H1 (cell line): Measurements from ENCODE around the gene FBXO21. TPM values are rescaled to one million over a fixed set of nuclear protein-coding genes. Genes with fewer than 3 reads are reported as not detected.

Experiments
- BRCA1 ChIP-seq: IDR thresholded peaks from 2 replicates; pipeline ENCODE4 v1.6.1; 2012; ENCODE audit warnings: low read depth, low read length, improper control_type of control experiment
- RFX5 ChIP-seq: IDR thresholded peaks from 2 replicates; pipeline ENCODE4 v1.6.1; 2011; ENCODE audit warnings: low read depth, low read length, improper control_type of control experiment, borderline replicate concordance
- RXRA ChIP-seq: IDR thresholded peaks from 2 replicates; pipeline ENCODE4 v1.6.1; 2011; ENCODE audit warnings: low read depth, mild to moderate bottlenecking, low read length, moderate library complexity; ENCODE audit not compliant: insufficient read depth
- SIRT6 ChIP-seq: IDR thresholded peaks from one replicate; pipeline ENCODE4 v1.7.1; 2012; ENCODE audit warnings: low read length, inconsistent platforms
- SP4 ChIP-seq: IDR thresholded peaks from 2 replicates; pipeline ENCODE4 v1.6.1; 2012; ENCODE audit warnings: low read length, inconsistent platforms
- SRF ChIP-seq: IDR thresholded peaks from 2 replicates; pipeline ENCODE4 v1.6.1; 2011; ENCODE audit warnings: mild to moderate bottlenecking, low read depth, low read length, moderate library complexity
- TAF7 ChIP-seq: optimal IDR thresholded peaks from 2 replicates; pipeline ENCODE3; 2011; ENCODE audit warnings: low read depth, mild to moderate bottlenecking, inconsistent platforms, low read length, moderate library complexity, borderline replicate concordance
- YY1 ChIP-seq: IDR thresholded peaks from 2 replicates; pipeline ENCODE4 v1.6.1; 2011; ENCODE audit warnings: low read depth, mild to moderate bottlenecking, low read length
- ZNF274 ChIP-seq: IDR thresholded peaks from 2 replicates; pipeline ENCODE4 v1.7.0; 2012; ENCODE audit warnings: low read length, borderline replicate concordance; ENCODE audit errors: extremely low read depth
- polyA plus RNA-seq, 7 experiments: library from polyadenylated mRNA; depleted of rRNA in 3 of 7; stranded (reverse) in 5 of 7; unstranded in 2 of 7; fragments of >200 nt in 5 of 7; fragments of 200-250 nt in 2 of 7; gene quantifications; 1 replicate in 5 of 7; 2 replicates in 1 of 7; 4 replicates in 1 of 7; pipeline versions ENCODE4 v1.2.1 to v1.2.3, GENCODE V29; 2011 to 2013; ENCODE audit warnings: missing spikeins in 2 of 7, mixed read lengths in 2 of 7
- total RNA-seq: library from RNA; stranded (reverse); fragmentation: NEBNext Ultra II Directional; extraction: Animal tissue kit (Norgen Biotek cat#: 25700); gene quantifications from 2 replicates; pipeline ENCODE4 v1.2.1, GENCODE V29; 2021
- TF ChIP-seq, protein P1 (sequence below): fragments of 300-600 bp; sonication (generic); IDR thresholded peaks from 2 replicates; pipeline ENCODE4 v1.7.1; 2012; ENCODE audit warnings: low read length, moderate library complexity, mild to moderate bottlenecking, inconsistent platforms; ENCODE audit not compliant: insufficient replicate concordance
- TF ChIP-seq, protein P2 (sequence below): IDR thresholded peaks from 2 replicates; pipeline ENCODE4 v1.6.1; 2012; ENCODE audit warnings: inconsistent platforms
- TF ChIP-seq, protein P3 (sequence below): IDR thresholded peaks from 2 replicates; pipeline ENCODE4 v1.6.1; 2012; ENCODE audit warnings: inconsistent platforms

Gene FBXO21
- total and polyA plus RNA-seq, 2 of the 8 experiments (the other 6 are each of a cell fraction or from before 2014, with no cell fraction given), result 57.0 to 80.6 TPM

DNA sequence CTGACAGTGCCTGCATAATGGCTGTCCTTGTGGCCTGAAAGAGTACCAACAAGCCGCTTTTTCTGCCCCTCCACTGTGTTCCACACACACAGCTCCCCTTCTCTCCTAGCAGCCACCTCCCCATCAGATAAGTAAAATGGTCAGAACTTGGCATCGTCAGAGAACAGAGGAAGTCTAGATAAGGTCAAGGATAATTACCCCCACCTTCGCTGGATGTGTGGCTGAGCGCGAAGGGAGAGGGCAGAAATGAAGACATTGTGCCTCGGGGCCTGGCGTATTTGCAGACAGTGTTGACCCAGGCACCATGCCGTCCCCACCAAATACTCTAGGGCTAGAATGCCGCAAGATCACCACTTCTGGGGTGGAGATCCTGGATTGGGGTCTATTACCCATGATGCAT lies 30.6 kb downstream of the FBXO21 start (continued):
- TF ChIP-seq, protein P1, sequence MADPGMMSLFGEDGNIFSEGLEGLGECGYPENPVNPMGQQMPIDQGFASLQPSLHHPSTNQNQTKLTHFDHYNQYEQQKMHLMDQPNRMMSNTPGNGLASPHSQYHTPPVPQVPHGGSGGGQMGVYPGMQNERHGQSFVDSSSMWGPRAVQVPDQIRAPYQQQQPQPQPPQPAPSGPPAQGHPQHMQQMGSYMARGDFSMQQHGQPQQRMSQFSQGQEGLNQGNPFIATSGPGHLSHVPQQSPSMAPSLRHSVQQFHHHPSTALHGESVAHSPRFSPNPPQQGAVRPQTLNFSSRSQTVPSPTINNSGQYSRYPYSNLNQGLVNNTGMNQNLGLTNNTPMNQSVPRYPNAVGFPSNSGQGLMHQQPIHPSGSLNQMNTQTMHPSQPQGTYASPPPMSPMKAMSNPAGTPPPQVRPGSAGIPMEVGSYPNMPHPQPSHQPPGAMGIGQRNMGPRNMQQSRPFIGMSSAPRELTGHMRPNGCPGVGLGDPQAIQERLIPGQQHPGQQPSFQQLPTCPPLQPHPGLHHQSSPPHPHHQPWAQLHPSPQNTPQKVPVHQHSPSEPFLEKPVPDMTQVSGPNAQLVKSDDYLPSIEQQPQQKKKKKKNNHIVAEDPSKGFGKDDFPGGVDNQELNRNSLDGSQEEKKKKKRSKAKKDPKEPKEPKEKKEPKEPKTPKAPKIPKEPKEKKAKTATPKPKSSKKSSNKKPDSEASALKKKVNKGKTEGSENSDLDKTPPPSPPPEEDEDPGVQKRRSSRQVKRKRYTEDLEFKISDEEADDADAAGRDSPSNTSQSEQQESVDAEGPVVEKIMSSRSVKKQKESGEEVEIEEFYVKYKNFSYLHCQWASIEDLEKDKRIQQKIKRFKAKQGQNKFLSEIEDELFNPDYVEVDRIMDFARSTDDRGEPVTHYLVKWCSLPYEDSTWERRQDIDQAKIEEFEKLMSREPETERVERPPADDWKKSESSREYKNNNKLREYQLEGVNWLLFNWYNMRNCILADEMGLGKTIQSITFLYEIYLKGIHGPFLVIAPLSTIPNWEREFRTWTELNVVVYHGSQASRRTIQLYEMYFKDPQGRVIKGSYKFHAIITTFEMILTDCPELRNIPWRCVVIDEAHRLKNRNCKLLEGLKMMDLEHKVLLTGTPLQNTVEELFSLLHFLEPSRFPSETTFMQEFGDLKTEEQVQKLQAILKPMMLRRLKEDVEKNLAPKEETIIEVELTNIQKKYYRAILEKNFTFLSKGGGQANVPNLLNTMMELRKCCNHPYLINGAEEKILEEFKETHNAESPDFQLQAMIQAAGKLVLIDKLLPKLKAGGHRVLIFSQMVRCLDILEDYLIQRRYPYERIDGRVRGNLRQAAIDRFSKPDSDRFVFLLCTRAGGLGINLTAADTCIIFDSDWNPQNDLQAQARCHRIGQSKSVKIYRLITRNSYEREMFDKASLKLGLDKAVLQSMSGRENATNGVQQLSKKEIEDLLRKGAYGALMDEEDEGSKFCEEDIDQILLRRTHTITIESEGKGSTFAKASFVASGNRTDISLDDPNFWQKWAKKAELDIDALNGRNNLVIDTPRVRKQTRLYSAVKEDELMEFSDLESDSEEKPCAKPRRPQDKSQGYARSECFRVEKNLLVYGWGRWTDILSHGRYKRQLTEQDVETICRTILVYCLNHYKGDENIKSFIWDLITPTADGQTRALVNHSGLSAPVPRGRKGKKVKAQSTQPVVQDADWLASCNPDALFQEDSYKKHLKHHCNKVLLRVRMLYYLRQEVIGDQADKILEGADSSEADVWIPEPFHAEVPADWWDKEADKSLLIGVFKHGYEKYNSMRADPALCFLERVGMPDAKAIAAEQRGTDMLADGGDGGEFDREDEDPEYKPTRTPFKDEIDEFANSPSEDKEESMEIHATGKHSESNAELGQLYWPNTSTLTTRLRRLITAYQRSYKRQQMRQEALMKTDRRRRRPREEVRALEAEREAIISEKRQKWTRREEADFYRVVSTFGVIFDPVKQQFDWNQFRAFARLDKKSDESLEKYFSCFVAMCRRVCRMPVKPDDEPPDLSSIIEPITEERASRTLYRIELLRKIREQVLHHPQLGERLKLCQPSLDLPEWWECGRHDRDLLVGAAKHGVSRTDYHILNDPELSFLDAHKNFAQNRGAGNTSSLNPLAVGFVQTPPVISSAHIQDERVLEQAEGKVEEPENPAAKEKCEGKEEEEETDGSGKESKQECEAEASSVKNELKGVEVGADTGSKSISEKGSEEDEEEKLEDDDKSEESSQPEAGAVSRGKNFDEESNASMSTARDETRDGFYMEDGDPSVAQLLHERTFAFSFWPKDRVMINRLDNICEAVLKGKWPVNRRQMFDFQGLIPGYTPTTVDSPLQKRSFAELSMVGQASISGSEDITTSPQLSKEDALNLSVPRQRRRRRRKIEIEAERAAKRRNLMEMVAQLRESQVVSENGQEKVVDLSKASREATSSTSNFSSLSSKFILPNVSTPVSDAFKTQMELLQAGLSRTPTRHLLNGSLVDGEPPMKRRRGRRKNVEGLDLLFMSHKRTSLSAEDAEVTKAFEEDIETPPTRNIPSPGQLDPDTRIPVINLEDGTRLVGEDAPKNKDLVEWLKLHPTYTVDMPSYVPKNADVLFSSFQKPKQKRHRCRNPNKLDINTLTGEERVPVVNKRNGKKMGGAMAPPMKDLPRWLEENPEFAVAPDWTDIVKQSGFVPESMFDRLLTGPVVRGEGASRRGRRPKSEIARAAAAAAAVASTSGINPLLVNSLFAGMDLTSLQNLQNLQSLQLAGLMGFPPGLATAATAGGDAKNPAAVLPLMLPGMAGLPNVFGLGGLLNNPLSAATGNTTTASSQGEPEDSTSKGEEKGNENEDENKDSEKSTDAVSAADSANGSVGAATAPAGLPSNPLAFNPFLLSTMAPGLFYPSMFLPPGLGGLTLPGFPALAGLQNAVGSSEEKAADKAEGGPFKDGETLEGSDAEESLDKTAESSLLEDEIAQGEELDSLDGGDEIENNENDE, result no peak
- TF ChIP-seq ZNF274, result no peak
- no peak for TF ChIP-seq SRF
- TF ChIP-seq SIRT6, result no peak
- no peak for TF ChIP-seq RFX5
- no peak for TF ChIP-seq TAF7
- no peak for TF ChIP-seq SP4
- no peak for TF ChIP-seq RXRA
- TF ChIP-seq, protein P2, sequence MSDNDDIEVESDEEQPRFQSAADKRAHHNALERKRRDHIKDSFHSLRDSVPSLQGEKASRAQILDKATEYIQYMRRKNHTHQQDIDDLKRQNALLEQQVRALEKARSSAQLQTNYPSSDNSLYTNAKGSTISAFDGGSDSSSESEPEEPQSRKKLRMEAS, result no peak
- TF ChIP-seq YY1, result no peak
- TF ChIP-seq BRCA1, result no peak
- TF ChIP-seq, protein P3, sequence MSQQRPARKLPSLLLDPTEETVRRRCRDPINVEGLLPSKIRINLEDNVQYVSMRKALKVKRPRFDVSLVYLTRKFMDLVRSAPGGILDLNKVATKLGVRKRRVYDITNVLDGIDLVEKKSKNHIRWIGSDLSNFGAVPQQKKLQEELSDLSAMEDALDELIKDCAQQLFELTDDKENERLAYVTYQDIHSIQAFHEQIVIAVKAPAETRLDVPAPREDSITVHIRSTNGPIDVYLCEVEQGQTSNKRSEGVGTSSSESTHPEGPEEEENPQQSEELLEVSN, result no peak
